Activated CD8-positive, alpha-beta memory T cell treated with anti-CD3 and anti-CD28 coated beads for 36 hours (primary cell): ENCODE measurements around the gene B3GNT8. TPM values are rescaled to one million over a fixed set of nuclear protein-coding genes. Genes with fewer than 3 reads are reported as not detected.
"Not testable (repeated sequence)": the region's sequence is repeated elsewhere in the genome, so short reads cannot be mapped to it uniquely, and the experiment has no call there.

ENCODE experiments used
- CTCF ChIA-PET: fragments of 350-600 bp; sonication (Branson Sonifier 250); formaldehyde crosslinking; loops from one replicate; lab custom pipeline; 2021; ENCODE audit warnings: antibody characterized with exemption; lab: Charles Lee
- POLR2A ChIA-PET: fragments of 350-600 bp; sonication (Branson Sonifier 250); formaldehyde crosslinking; loops from one replicate; lab custom pipeline; 2021; ENCODE audit warnings: antibody characterized with exemption; lab: Charles Lee
- total RNA-seq, 2 experiments: library from RNA; stranded (reverse); gene quantifications; one replicate each; pipeline ENCODE4 v1.2.3, GENCODE V29; 2021

Gene B3GNT8
- total RNA-seq, 2 experiments from 2014 or later, result 0.36 to 0.61 TPM

- CTCF ChIA-PET, result no interaction called here
- POLR2A ChIA-PET, result no interaction called here
Measured at GRCh38 chr19:41441321-41441945, 14.3 kb upstream of the B3GNT8 start.

- ChIA-PET POLR2A (interaction anchor here (0.6 to 0.7 kb wide), 2 partner anchors 11 to 241 kb away, joined by 3 read pairs; no protein-coding TSS in a partner anchor), CTCF (interaction anchor here (0.6 to 2.8 kb wide), 16 partner anchors 10 to 235 kb away, joined by 3 to 27 read pairs (median 4); partner anchors contain the start of gene B3GNT8)
Measured at GRCh38 chr19:41439441-41440222, 12.5 kb upstream of the B3GNT8 start, which contains the start of gene DMAC2. Gene DMAC2 (minus strand): TSS chr19:41439912. CDS start chr19:41439899, 13 bp downstream.

GRCh38 chr19:41437944-41438574 is 10.9 kb upstream of the B3GNT8 start:
- CTCF ChIA-PET, result interaction anchor here (2.8 kb wide), 1 partner anchor 9 kb away, joined by 12 read pairs; no protein-coding TSS in a partner anchor
- POLR2A ChIA-PET, result no interaction called here

GRCh38 chr19:41436674-41436951 is 9.4 kb upstream of the B3GNT8 start:
- ChIA-PET CTCF (interaction anchor here (1.4 kb wide), 1 partner anchor 127 kb away, joined by 3 read pairs; no protein-coding TSS in a partner anchor), POLR2A (interaction anchor here (0.6 kb wide), 1 partner anchor 71 kb away, joined by 4 read pairs; no protein-coding TSS in a partner anchor)

- CTCF ChIA-PET, result interaction anchor here (1.4 kb wide), 1 partner anchor 127 kb away, joined by 3 read pairs; no protein-coding TSS in a partner anchor
- POLR2A ChIA-PET, result interaction anchor here (0.6 kb wide), 2 partner anchors 11 to 70 kb away, joined by 3 to 4 read pairs; no protein-coding TSS in a partner anchor
Measured at GRCh38 chr19:41435936-41436673, 8.9 kb upstream of the B3GNT8 start.

GRCh38 chr19:41435376-41435775 is 8.2 kb upstream of the B3GNT8 start:
- CTCF ChIA-PET, result not testable (repeated sequence)
- POLR2A ChIA-PET, result interaction anchor here (0.6 to 0.7 kb wide), 2 partner anchors 12 to 972 kb away, joined by 3 to 5 read pairs; no protein-coding TSS in a partner anchor

- ChIA-PET POLR2A (no interaction called here), CTCF (no interaction called here)
Measured at GRCh38 chr19:41434450-41434849, 7.3 kb upstream of the B3GNT8 start.

GRCh38 chr19:41433171-41433570 is 6.0 kb upstream of the B3GNT8 start:
- ChIA-PET POLR2A (interaction anchor here (0.5 kb wide), 1 partner anchor 790 kb away, joined by 7 read pairs; no protein-coding TSS in a partner anchor), CTCF (interaction anchor here (0.8 to 1.5 kb wide), 3 partner anchors 23 to 137 kb away, joined by 3 read pairs; no protein-coding TSS in a partner anchor)

- ChIA-PET CTCF (interaction anchor here (1.2 to 1.5 kb wide), 2 partner anchors 14 to 25 kb away, joined by 3 to 4 read pairs; no protein-coding TSS in a partner anchor), POLR2A (no interaction called here)
Measured at GRCh38 chr19:41431426-41432386, 4.5 kb upstream of the B3GNT8 start.

- ChIA-PET POLR2A (no interaction called here), CTCF (interaction anchor here (1.2 kb wide), 1 partner anchor 14 kb away, joined by 4 read pairs; no protein-coding TSS in a partner anchor)
Measured at GRCh38 chr19:41430922-41431321, 3.7 kb upstream of the B3GNT8 start.

GRCh38 chr19:41428481-41428859 is 1.3 kb upstream of the B3GNT8 start:
- CTCF ChIA-PET, result interaction anchor here (0.8 to 2.2 kb wide), 5 partner anchors 11 to 169 kb away, joined by 3 to 12 read pairs (median 3); partner anchors contain the start of genes DMAC2 and HNRNPUL1
- POLR2A ChIA-PET, result interaction anchor here (0.6 to 1.0 kb wide), 2 partner anchors 11 to 101 kb away, joined by 3 read pairs; no protein-coding TSS in a partner anchor

- ChIA-PET CTCF (interaction anchor here (0.8 to 2.2 kb wide), 5 partner anchors 12 to 169 kb away, joined by 3 to 12 read pairs (median 3); partner anchors contain the start of genes DMAC2 and HNRNPUL1), POLR2A (interaction anchor here (0.5 to 0.6 kb wide), 3 partner anchors 21 to 100 kb away, joined by 3 to 5 read pairs (median 3); no protein-coding TSS in a partner anchor)
Measured at GRCh38 chr19:41427647-41428480, 690 bp upstream of the B3GNT8 start.

GRCh38 chr19:41426116-41426841 is 895 bp downstream of the B3GNT8 start:
- POLR2A ChIA-PET, result interaction anchor here (0.5 kb wide), 1 partner anchor 242 kb away, joined by 5 read pairs; no protein-coding TSS in a partner anchor
- CTCF ChIA-PET, result interaction anchor here (0.6 to 1.2 kb wide), 4 partner anchors 13 to 400 kb away, joined by 3 to 4 read pairs (median 3); partner anchors contain the start of gene DMAC2

- ChIA-PET POLR2A (interaction anchor here (0.7 kb wide), 1 partner anchor 648 kb away, joined by 4 read pairs; no protein-coding TSS in a partner anchor), CTCF (interaction anchor here (0.6 kb wide), 2 partner anchors 55 to 400 kb away, joined by 3 to 4 read pairs; no protein-coding TSS in a partner anchor)
Measured at GRCh38 chr19:41425174-41426115, 1.7 kb downstream of the B3GNT8 start.
